LoVo (cell line): ENCODE measurements around the gene C1QL2.

ENCODE experiments used
- DNase-seq: peaks from one replicate; pipeline ENCODE4 v3.0.0-alpha.2; 2016; ENCODE audit warnings: low spot score

Gene C1QL2

GRCh38 chr2:119137502-119137901 lies 21.0 kb downstream of the C1QL2 start:
- no peak for DNase-seq

GRCh38 chr2:119136872-119137271 lies 21.7 kb downstream of the C1QL2 start:
- no peak for DNase-seq

- DNase-seq: peak; percentile 10
These were observed 22.5 kb downstream of the C1QL2 start for GRCh38 chr2:119136093-119136492.

GRCh38 chr2:119134775-119135174 lies 23.8 kb downstream of the C1QL2 start:
- no peak for DNase-seq

GRCh38 chr2:119126650-119127049 lies 31.9 kb downstream of the C1QL2 start:
- peak; percentile 10 for DNase-seq

GRCh38 chr2:119123389-119123788 lies 35.2 kb downstream of the C1QL2 start:
- DNase-seq: no peak

GRCh38 chr2:119122663-119123062 lies 35.9 kb downstream of the C1QL2 start:
- DNase-seq: no peak

- no peak for DNase-seq
These were observed 38.4 kb downstream of the C1QL2 start for GRCh38 chr2:119119999-119120756.

GRCh38 chr2:119119076-119119785 lies 39.3 kb downstream of the C1QL2 start:
- DNase-seq: no peak

- no peak for DNase-seq
These were observed 40.4 kb downstream of the C1QL2 start for GRCh38 chr2:119117891-119118882.

GRCh38 chr2:119117408-119117807 lies 41.1 kb downstream of the C1QL2 start:
- DNase-seq: no peak

- no peak for DNase-seq
These were observed 41.9 kb downstream of the C1QL2 start for GRCh38 chr2:119116411-119117295.

GRCh38 chr2:119114266-119114665 lies 44.3 kb downstream of the C1QL2 start:
- no peak for DNase-seq

GRCh38 chr2:119113489-119113770 lies 45.1 kb downstream of the C1QL2 start:
- DNase-seq: no peak

- DNase-seq: no peak
These were observed 45.6 kb downstream of the C1QL2 start for GRCh38 chr2:119112770-119113488.

- DNase-seq: no peak
These were observed 46.3 kb downstream of the C1QL2 start for GRCh38 chr2:119112230-119112629.

GRCh38 chr2:119111115-119111975 lies 47.2 kb downstream of the C1QL2 start:
- DNase-seq: peak; percentile 46

- no peak for DNase-seq
These were observed 48.7 kb downstream of the C1QL2 start for GRCh38 chr2:119109866-119110265.

GRCh38 chr2:119108186-119108585 lies 50.4 kb downstream of the C1QL2 start:
- DNase-seq: no peak
